GM19438 (cell line): Measurements from ENCODE around the gene CTNNBL1.

Experiments used
- ATAC-seq: cut with Tn5 transposase; IDR thresholded peaks from one replicate; pipeline ENCODE4 v1.9.1; 2021; ENCODE audit warnings: low read depth; ENCODE audit not compliant: unreplicated experiment

CTNNBL1 gene

GRCh38 chr20:37736132-37736531 is 42.3 kb downstream of the CTNNBL1 start:
- no peak for ATAC-seq

DNA sequence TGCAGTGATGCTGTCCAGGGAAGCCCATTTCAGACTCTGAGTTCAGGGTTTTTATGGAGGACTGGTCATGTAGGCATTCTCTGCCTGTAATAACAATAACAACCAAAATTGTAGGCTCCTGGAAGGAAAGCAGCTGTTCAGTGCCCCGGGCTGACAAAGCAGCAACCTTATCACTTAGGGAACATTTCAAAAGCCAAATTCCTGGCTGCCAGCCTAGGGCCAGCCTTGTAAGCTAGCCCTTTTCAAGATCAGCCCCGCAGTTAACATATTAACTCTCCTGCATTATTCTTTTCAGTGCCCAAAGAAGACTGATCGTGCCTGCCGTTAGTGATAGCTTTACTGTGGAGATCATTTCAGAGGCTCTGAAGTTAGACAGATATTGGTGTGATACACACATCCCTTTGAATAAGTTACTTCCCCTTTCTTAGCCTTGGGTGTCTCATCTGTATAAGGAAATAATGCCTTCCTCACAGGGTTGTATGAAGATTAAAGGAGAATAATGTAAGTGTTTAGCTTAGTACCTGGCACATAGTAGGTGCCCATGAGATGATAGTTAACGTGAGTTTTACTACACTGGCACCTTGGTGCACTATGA is 44.1 kb downstream of the CTNNBL1 start:
- ATAC-seq: no peak

DNA sequence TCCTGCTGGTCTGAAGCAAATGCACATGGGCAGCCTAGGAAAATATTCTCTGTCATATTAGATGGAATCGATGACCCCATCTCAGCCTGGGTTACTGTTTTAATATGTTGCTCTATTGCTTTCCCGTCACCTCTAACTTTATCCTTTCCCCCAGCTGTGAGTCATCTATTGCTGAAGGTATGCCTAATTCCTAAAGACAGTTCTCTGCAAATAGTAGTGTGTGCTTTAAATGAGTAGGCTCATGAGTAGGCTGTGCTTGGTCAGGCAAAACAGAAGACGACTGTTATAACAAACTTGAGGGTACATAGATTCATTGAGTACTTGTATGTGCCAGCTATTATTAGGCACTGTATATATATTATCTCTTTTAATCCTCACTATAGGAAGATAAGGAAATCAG is 47.2 kb downstream of the CTNNBL1 start:
- ATAC-seq: no peak

DNA sequence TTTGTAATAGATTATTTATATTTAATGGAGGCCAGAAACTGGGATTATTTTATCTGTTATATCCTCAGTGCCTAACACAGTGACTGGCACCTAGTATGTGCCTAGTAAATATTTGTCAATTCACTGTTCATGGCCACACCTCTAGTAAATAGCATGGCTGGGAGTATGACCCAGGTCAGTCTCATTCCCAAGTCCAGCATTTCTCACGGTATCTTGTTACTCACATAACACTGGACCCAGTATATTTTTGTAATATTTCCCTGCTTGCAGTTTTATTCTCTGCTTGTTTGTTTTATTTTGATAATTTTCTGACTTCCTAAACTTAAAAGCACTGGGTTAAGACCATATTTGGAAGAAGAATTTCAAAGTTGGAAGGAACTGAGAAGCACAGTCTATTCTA is 47.7 kb downstream of the CTNNBL1 start:
- ATAC-seq: no peak

GRCh38 chr20:37742131-37742530 is 48.3 kb downstream of the CTNNBL1 start:
- no peak for ATAC-seq

DNA sequence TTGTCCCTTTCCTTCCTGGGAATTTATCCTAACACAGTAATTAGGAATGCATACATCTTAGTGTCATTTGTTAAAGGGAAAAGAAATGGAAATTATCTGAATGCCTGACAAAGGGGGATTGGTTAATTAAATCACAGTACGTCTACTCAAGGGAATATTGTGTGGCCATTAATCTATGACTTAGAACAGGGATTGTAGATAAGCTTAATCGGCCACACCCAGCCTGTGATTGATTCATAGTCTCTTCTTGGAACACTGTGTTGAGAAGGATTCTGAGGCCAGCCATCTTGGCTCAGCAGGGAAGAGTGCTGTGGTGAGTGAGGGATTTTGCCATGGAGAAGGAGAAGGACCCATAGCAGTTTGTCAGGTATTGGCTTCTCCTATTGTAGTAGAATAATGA is 50.5 kb downstream of the CTNNBL1 start:
- no peak for ATAC-seq

DNA sequence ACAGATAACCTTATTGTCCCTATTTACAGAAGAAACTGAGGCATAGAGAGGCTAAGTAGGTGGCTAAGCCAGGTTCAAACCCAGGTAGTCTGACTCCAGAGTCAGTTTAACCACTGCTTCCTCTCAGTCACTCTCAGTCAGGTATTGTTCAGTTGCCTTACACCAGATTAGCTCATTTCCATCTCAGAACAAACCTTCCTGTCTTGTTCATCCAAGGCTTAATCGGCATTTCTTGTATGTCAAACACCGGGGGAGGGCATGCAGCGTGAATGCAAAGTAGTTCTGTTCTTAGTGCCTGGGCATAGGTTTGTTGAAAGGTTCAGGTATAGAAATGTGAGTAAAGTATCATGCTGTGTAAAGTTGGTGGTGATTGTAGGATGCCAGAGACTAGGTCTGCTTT is 51.7 kb downstream of the CTNNBL1 start:
- ATAC-seq: no peak

DNA sequence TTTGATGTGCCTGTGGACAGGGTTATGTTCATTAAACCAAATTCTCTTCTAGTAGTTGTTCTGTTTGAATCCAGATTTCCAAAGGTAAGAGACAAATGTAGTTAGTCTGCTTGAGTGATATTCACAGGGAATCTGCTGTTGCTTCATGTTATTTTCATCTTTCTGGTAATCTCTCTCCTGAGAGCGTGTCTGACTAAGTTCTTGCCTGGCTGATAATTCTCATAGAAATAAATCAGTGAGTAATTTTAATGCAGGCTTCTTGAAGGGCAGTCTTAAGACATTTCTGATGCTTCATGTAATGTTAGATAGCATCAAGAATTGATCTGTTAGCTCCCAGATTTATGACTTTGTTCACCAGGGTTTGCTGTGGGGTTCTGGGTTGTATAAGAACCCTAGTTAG is 54.2 kb downstream of the CTNNBL1 start:
- no peak for ATAC-seq

DNA sequence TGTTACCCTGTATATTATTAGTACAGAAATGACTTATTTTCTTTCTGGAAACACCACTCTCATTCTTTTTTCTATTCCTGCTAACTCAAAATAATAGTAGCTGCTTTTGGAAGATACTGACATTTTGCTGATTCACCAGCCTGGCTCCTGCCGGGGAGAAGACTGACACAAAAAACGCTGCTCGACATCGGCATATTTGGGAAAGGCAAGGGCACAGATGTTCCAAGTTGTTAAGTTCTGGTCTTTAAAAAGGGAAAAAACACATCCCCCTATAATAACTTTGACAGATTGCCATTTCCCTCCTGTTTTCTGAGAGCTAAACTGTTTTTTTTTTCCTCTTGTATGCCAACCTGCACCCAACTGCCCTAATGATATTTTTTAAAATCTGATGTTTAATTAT is 55.4 kb downstream of the CTNNBL1 start:
- no peak for ATAC-seq

DNA sequence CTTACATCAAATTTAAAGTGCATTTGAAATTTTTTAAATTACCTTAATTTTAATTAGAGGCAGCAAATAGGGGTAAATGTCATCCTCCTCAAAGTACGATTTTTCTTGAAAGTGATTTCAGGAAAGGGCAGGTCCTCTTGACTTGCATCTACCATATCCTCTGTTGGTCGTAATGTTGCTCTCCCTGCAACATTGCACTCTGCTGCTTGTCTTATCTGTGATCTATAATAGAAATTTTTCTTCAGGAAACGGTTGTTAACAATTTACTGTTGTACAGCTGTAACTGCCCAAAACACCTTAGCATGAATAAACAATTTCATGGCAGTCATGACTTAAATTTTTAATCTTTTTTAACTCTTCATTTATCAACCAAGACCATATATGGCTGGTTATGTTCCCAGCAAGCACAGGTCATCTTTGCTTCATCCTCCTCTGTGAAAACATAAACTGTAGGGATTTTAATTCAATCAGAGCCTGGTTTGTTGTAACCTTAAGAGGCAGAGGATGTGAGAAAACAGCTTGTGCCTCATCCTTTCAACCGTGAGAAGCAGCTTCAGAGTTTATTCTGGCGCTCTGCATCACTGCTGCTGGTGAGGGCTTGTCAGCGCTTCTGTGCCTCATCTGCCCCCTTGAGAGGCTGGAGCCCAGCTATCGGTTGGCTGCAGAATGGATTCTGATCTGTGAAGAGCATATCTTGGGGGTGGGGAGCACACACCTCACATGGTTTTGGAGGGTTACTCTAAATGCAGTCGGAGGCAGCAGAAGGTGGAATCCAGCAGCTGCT is 56.0 kb downstream of the CTNNBL1 start:
- no peak for ATAC-seq

GRCh38 chr20:37755665-37756064 is 61.8 kb downstream of the CTNNBL1 start:
- ATAC-seq: no peak

DNA sequence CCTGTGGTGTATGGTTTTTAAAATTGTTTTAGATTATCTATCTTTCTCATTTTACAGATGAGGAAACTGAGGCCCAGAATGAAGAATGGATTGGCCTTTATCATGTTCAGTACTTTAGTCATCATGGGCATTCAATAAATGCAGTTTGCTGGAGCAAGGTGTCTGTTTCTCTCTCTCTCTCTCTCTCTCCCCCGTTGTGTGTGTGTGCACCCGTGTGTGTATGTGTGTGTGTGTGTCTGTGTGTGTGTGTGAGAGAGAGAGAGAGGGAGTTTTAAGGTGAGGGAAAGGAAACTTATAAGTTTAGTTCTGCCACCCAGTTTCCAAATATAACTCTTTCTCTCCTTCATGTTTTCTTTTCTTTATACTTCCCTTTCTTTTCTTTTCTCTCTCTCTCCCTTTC is 62.4 kb downstream of the CTNNBL1 start:
- no peak for ATAC-seq

GRCh38 chr20:37757550-37757949 is 63.7 kb downstream of the CTNNBL1 start:
- no peak for ATAC-seq

GRCh38 chr20:37758332-37758731 is 64.5 kb downstream of the CTNNBL1 start:
- no peak for ATAC-seq

GRCh38 chr20:37759052-37759553 is 65.3 kb downstream of the CTNNBL1 start:
- ATAC-seq: no peak

DNA sequence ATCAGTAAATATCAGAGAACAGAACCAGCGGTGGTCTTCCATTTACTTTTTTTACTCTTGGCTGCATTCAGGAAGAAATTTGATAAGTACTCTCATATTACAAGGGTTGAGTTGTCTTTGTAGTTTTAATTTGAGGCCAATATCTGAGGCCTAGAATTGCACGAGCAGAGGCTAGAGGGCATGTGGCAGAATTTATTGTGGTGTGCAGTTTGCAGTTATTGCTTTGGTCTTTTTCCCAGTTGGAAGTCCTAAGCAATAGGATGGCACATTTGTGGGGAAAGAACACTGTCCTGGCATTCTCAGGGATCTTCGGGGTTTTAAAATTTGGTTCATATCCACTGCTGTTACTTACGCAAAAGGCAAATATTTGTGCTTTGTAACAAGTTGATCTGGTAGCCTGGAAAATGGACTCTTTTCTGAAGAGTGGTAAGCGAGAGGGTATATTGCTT is 66.0 kb downstream of the CTNNBL1 start:
- no peak for ATAC-seq

GRCh38 chr20:37760322-37760721 is 66.5 kb downstream of the CTNNBL1 start:
- no peak for ATAC-seq

- no peak for ATAC-seq
Observed at GRCh38 chr20:37762716-37763485, 69.1 kb downstream of the CTNNBL1 start.

GRCh38 chr20:37764333-37764935 is 70.6 kb downstream of the CTNNBL1 start:
- ATAC-seq: no peak

GRCh38 chr20:37770908-37771307 is 77.1 kb downstream of the CTNNBL1 start:
- ATAC-seq: no peak

DNA sequence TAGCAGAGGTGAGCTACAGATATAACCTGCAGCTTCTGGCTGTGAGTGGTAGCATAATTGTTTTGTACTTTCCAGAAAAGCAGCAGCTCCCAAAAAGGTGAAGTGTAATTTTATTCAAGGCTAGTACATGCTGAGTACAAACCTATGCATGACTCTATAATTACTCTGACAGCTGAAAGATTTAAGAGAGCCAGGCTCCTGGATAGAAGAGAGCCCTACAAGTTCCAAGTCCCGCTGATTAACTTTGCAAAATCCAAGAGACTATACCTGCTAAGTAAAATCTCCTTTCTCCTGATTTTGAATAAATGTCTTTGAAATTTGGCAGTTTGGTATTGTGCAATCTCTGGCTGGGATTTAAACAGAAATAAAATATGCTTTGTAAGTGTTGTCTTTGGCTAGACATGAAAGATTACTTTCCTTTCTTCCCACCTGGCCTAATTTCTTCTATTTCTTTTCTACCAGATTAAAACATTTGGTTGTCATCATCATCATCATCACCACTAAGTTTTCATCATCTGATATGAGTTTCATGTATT is 79.5 kb downstream of the CTNNBL1 start:
- no peak for ATAC-seq
